Skeletal muscle satellite cell (primary cell): Measurements from ENCODE around the gene TRIP10.
"Not testable (repeated sequence)": the region's sequence is repeated elsewhere in the genome, so short reads cannot be mapped to it uniquely, and the experiment has no call there.

ENCODE experiments used
- H3K27me3 ChIP-seq: 2 replicates; pipeline ENCODE4 v1.7.0; 2013; ENCODE audit warnings: low read length; ENCODE audit not compliant: control insufficient read depth, insufficient read depth
- H3K36me3 ChIP-seq: 2 replicates; pipeline ENCODE4 v1.7.0; 2013; ENCODE audit warnings: mild to moderate bottlenecking, control low read depth, low read length; ENCODE audit not compliant: insufficient read depth
- H3K4me1 ChIP-seq: 2 replicates; pipeline ENCODE4 v1.7.0; 2013; ENCODE audit warnings: low read length; ENCODE audit not compliant: control insufficient read depth, insufficient read depth
- H3K4me2 ChIP-seq: 2 replicates; pipeline ENCODE4 v1.7.0; 2013; ENCODE audit warnings: mild to moderate bottlenecking, low read length
- H3K4me3 ChIP-seq: 2 replicates; pipeline ENCODE4 v1.7.0; 2013; ENCODE audit warnings: low read length
- H3K9ac ChIP-seq: 2 replicates; pipeline ENCODE4 v1.7.0; 2013; ENCODE audit warnings: mild to moderate bottlenecking, low read depth, low read length, moderate library complexity
- H3K9me3 ChIP-seq: replicated peaks from 2 replicates; pipeline ENCODE4 v1.7.0; 2013; ENCODE audit warnings: mild to moderate bottlenecking, control low read depth, low read length

TRIP10 gene

DNA sequence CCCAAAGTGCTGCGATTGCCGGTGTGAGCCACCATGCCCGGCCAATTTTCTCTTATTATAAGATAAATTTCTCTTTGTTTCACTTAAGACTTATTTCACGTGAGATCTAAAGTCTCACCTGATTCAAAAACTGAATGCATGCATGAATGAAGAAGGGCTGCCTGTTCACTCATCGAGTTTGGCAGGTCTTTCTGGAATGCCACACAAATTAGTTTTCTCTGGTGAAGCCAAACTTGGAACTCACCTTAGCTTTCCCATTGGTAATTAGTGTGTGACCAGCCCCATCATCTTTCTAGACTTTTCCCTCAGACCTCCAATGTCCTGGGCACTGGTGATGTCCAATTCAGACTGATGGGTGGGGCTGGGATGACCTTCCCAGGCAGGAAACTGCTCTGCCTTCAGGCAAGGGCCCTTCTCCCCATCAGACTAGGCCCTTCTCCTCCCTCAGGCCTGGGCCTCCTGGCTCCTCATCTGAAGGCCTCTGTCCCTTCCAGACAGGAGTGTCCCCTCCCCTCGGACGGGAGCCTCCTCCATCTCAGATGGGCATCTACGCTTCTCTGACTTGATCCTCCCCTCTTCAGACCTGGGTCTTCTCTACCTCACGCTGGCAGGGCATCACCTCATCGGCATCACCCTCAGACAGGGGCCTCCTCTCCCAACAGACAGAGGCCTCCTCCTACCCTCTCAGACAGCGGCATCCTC is 33.4 kb upstream of the TRIP10 start:
- H3K4me2 ChIP-seq, result no peak overlapping the region
- no peaks in the 10 kb centered on the region for H3K9me3 ChIP-seq
- H3K27me3 ChIP-seq, result no peaks in the 10 kb centered on the region
- no peaks in the 10 kb centered on the region for H3K4me1 ChIP-seq
- H3K9ac ChIP-seq, result no peak overlapping the region
- no peak overlapping the region for H3K4me3 ChIP-seq
- no peaks in the 10 kb centered on the region for H3K36me3 ChIP-seq

DNA sequence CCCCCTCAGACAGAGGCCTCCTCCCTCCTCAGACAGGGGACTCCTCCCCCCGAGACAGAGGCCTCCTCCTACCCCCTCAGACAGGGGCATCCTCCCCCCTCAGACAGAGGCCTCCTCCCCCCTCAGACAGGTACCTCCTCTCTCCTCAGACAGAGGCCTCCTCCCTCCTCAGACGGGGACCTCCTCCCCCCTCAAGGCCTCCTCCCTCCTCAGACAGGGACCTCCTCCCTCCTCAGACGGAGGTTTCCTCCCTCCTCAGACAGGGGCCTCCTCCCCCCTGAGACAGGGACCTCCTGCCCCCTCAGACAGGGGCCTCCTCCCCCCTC is 32.9 kb upstream of the TRIP10 start:
- Histone ChIP-seq H3K4me1 (no peaks in the 10 kb centered on the region), H3K9ac (no peak overlapping the region), H3K4me3 (no peak overlapping the region), H3K27me3 (no peaks in the 10 kb centered on the region), H3K36me3 (no peaks in the 10 kb centered on the region), H3K4me2 (no peak overlapping the region), H3K9me3 (no peaks in the 10 kb centered on the region)

DNA sequence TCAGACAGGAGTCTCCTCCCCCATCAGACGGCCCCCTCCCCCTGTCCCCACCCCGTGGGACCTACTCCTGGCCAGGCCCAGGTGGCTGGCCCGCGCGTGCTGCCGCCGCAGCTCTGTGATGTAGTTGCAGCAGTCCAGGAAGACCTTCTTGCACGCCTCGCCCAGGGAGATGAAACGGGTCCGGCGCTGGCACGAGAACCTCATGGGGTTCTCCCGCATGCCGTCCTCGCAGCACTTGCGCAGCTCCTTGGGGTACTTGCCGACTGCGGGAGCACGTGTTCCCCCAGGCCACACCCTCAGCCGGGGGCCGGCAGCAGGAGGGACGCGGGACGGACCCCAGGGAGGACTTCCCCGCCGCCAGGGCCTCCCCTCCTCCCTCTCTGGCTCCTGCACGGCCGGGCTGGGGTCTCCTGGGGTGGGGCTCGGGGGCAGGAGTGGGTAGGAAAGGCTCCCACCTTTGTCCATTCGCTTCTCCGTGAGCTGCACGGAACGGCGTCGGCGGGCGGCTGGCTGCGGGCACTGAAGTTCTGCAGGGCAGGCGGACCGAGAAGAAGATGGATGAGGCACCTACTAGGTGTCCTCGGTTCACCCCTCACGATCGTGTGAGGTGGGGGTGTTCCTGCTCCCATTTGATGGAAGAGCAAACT is 32.3 kb upstream of the TRIP10 start:
- Histone ChIP-seq H3K4me1 (no peaks in the 10 kb centered on the region), H3K9me3 (no peaks in the 10 kb centered on the region), H3K4me3 (no peak overlapping the region), H3K36me3 (no peaks in the 10 kb centered on the region), H3K4me2 (no peak overlapping the region), H3K27me3 (no peaks in the 10 kb centered on the region), H3K9ac (no peak overlapping the region)

DNA sequence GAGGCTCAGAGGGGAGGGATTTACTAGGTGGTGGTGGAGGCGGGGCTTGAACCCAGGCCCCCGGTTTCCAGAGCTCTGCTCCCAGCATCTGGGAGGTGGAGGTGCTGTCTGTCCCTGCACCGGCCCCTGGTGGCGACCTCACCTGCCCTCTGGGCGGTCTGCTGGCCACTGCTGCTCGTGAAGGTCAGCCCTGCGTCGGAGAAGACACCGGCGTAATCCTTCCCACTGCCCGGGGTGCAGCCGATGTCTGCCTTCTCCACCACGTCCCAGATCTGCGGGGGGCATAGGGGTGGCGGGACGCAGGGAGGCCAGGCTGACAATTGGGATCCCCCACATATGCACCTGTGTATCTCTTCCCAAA is 31.8 kb upstream of the TRIP10 start:
- no peaks in the 10 kb centered on the region for H3K9me3 ChIP-seq
- H3K9ac ChIP-seq, result no peak overlapping the region
- no peak overlapping the region for H3K4me2 ChIP-seq
- no peaks in the 10 kb centered on the region for H3K36me3 ChIP-seq
- no peaks in the 10 kb centered on the region for H3K4me1 ChIP-seq
- no peak overlapping the region for H3K4me3 ChIP-seq
- H3K27me3 ChIP-seq, result no peaks in the 10 kb centered on the region

DNA sequence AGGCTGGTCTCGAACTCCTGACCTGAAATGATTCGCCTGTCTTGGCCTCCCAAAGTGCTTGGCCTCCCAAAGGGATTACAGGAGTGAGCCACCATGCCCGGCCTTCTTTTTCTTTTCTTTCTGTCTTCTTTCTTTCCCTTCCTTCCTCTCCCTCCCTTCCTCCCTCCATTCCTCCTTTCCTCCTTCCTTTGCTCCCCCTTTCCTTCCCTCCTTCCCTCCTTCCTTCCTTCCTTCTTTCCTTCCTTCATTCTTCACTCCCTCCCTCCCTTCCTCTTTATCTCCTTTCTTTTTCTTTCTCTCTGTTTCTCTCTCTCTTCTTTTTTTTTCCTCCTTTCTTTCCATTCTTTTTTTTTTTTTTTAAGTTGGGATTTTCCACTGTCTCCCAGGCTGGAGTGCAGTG is 31.1 kb upstream of the TRIP10 start:
- no peak overlapping the region for H3K4me2 ChIP-seq
- no peaks in the 10 kb centered on the region for H3K27me3 ChIP-seq
- H3K9me3 ChIP-seq, result no peaks in the 10 kb centered on the region
- no peak overlapping the region for H3K4me3 ChIP-seq
- H3K9ac ChIP-seq, result no peak overlapping the region
- no peaks in the 10 kb centered on the region for H3K36me3 ChIP-seq
- no peaks in the 10 kb centered on the region for H3K4me1 ChIP-seq

DNA sequence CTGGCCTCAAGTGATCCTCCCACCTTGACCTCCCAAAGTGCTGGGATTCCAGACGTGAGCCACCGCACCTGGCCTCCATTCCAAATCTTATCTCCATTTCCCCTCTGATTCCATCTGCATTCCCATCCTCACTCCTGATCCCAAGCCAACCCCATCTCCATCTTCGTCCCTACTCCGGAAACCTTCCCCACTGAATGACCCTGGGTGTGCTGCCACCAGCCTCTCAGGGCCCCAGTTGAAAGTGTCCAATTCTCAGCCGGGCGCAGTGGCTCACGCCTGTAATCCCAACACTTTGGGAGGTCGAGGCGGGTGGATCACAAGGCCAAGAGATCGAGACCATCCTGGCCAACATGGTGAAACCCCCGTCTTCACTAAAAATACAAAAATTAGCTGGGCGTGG is 30.6 kb upstream of the TRIP10 start:
- H3K9ac ChIP-seq, H3K4me2 ChIP-seq, H3K4me1 ChIP-seq, H3K36me3 ChIP-seq, H3K27me3 ChIP-seq, H3K9me3 ChIP-seq, H3K4me3 ChIP-seq: not testable (repeated sequence)

GRCh38 chr19:6709549-6709948 is 29.9 kb upstream of the TRIP10 start:
- H3K9me3 ChIP-seq, result no peaks in the 10 kb centered on the region
- no peaks in the 10 kb centered on the region for H3K27me3 ChIP-seq
- no peak overlapping the region for H3K4me3 ChIP-seq
- H3K36me3 ChIP-seq, result no peaks in the 10 kb centered on the region
- no peaks in the 10 kb centered on the region for H3K4me1 ChIP-seq
- H3K4me2 ChIP-seq, result no peak overlapping the region
- H3K9ac ChIP-seq, result no peak overlapping the region

GRCh38 chr19:6710273-6711077 is 29.0 kb upstream of the TRIP10 start:
- Histone ChIP-seq H3K4me2 (no peak overlapping the region), H3K9me3 (no peaks in the 10 kb centered on the region), H3K9ac (no peak overlapping the region), H3K4me3 (no peak overlapping the region), H3K4me1 (no peaks in the 10 kb centered on the region), H3K27me3 (no peaks in the 10 kb centered on the region), H3K36me3 (no peaks in the 10 kb centered on the region)

DNA sequence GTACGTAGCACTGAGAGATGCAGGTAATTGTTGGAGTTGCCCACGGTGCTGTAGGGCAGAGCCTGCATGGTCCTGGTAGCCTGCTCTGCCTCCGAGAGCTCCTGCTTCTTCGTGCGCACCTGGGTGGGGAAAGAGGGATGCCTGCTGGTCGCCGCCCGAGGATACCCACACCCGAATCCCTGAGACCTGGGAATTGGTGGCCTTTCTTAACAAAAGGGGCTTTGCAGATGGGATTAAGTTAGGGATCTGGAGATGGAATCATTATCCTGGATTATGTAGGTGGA is 28.5 kb upstream of the TRIP10 start:
- Histone ChIP-seq H3K9me3 (no peaks in the 10 kb centered on the region), H3K4me2 (no peak overlapping the region), H3K9ac (no peak overlapping the region), H3K4me3 (no peak overlapping the region), H3K4me1 (no peaks in the 10 kb centered on the region), H3K36me3 (no peaks in the 10 kb centered on the region), H3K27me3 (no peaks in the 10 kb centered on the region)

DNA sequence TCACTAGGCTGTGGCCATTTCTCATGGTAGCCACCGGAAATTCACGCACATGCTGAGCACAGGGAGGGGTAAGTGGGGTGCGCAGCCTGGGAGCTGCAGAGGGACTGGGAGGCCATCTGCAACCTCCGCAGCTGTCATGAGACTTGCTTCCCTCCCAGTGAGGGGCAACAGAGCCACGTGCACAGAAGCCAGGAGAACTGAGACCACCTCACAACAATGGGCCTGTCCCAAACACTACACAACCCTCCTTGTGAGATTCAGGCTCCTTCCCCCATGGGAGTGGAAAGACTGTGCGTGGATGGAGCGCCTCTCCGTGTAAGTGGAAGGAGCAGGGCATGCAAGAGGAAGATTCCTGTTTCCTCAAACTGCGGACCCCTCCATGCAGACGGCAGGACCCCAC is 27.9 kb upstream of the TRIP10 start:
- Histone ChIP-seq H3K27me3 (no peaks in the 10 kb centered on the region), H3K4me1 (no peaks in the 10 kb centered on the region), H3K4me3 (no peak overlapping the region), H3K4me2 (no peak overlapping the region), H3K9me3 (no peaks in the 10 kb centered on the region), H3K9ac (no peak overlapping the region), H3K36me3 (no peaks in the 10 kb centered on the region)

DNA sequence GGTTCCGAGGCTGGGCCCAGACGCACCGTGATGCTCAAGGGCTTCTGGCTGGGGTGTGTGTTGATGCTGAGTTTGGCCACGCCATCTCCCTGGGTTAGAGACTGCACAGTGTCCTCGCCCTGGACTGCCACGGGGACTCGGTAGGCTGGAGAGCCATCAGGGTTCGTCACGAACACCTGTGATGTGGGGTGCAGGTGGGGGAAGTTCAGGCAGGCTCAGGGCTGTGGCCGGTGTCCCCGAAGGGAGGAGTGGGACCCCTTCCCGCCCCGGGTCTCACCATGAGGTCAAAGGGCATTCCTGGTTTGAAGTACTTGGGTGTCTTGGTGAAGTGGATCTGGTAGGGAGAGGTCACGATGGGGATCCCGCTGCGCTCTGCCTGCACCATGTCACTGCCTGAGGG is 27.2 kb upstream of the TRIP10 start:
- no peak overlapping the region for H3K9ac ChIP-seq
- no peaks in the 10 kb centered on the region for H3K27me3 ChIP-seq
- H3K36me3 ChIP-seq, result no peaks in the 10 kb centered on the region
- H3K4me2 ChIP-seq, result no peak overlapping the region
- H3K4me3 ChIP-seq, result no peak overlapping the region
- H3K4me1 ChIP-seq, result no peaks in the 10 kb centered on the region
- H3K9me3 ChIP-seq, result no peaks in the 10 kb centered on the region
